Measurements from ENCODE around the gene NOD1.

Gene NOD1

GRCh38 chr7:30522159-30522558 is 43.6 kb upstream of the NOD1 start:
- no peak overlapping the region for H3K4me3 ChIP-seq (ENCODE audit: low read depth, low read length)
- no peak for TF ChIP-seq CTCF (IDR thresholded peaks at IDR 0.05; ENCODE audit: low read depth, low read length)
- no peaks in the 10 kb centered on the region for H3K27me3 ChIP-seq
- no peak for DNase-seq
- no peaks in the 10 kb centered on the region for H3K9me3 ChIP-seq
- no peaks in the 10 kb centered on the region for H3K36me3 ChIP-seq
- peaks cover 2% of the 10 kb centered on the region; the same call in 1 of the 2 replicates for H3K4me1 ChIP-seq

GRCh38 chr7:30521532-30521931 is 42.9 kb upstream of the NOD1 start:
- Histone ChIP-seq H3K9me3 (no peaks in the 10 kb centered on the region), H3K4me1 (peaks cover 2% of the 10 kb centered on the region; the same call in 1 of the 2 replicates), H3K36me3 (no peaks in the 10 kb centered on the region), H3K4me3 (ENCODE audit: low read depth, low read length) (no peak overlapping the region), H3K27me3 (no peaks in the 10 kb centered on the region)
- no peak for DNase-seq
- TF ChIP-seq CTCF (IDR thresholded peaks at IDR 0.05; ENCODE audit: low read depth, low read length): no peak

- Histone ChIP-seq H3K4me3 (ENCODE audit: low read depth, low read length) (no peak overlapping the region), H3K36me3 (no peaks in the 10 kb centered on the region), H3K27me3 (no peaks in the 10 kb centered on the region), H3K9me3 (no peaks in the 10 kb centered on the region), H3K4me1 (peaks cover 3% of the 10 kb centered on the region; the same call in 1 of the 2 replicates)
- TF ChIP-seq CTCF (IDR thresholded peaks at IDR 0.05; ENCODE audit: low read depth, low read length): no peak
- DNase-seq: no peak
These were observed 40.5 kb upstream of the NOD1 start for GRCh38 chr7:30519122-30519521.

GRCh38 chr7:30515761-30516160 is 37.2 kb upstream of the NOD1 start:
- Histone ChIP-seq H3K4me1 (peaks cover 14% of the 10 kb centered on the region), H3K4me3 (ENCODE audit: low read depth, low read length) (no peak overlapping the region), H3K36me3 (no peaks in the 10 kb centered on the region), H3K9me3 (no peaks in the 10 kb centered on the region), H3K27me3 (no peaks in the 10 kb centered on the region)
- TF ChIP-seq CTCF (IDR thresholded peaks at IDR 0.05; ENCODE audit: low read depth, low read length): no peak
- no peak for DNase-seq

GRCh38 chr7:30514776-30515175 is 36.2 kb upstream of the NOD1 start:
- no peak for TF ChIP-seq CTCF (IDR thresholded peaks at IDR 0.05; ENCODE audit: low read depth, low read length)
- no peak for DNase-seq

GRCh38 chr7:30514177-30514576 is 35.6 kb upstream of the NOD1 start:
- H3K27me3 ChIP-seq: no peaks in the 10 kb centered on the region
- no peak for DNase-seq
- no peaks in the 10 kb centered on the region for H3K36me3 ChIP-seq
- no peaks in the 10 kb centered on the region for H3K9me3 ChIP-seq
- no peak for TF ChIP-seq CTCF (IDR thresholded peaks at IDR 0.05; ENCODE audit: low read depth, low read length)
- no peak overlapping the region for H3K4me3 ChIP-seq (ENCODE audit: low read depth, low read length)
- peaks cover 22% of the 10 kb centered on the region for H3K4me1 ChIP-seq

More at GRCh38 chr7:30514776-30515175, 36.2 kb upstream of the NOD1 start:
- Histone ChIP-seq H3K36me3 (no peaks in the 10 kb centered on the region), H3K4me3 (ENCODE audit: low read depth, low read length) (no peak overlapping the region), H3K4me1 (peaks cover 18% of the 10 kb centered on the region), H3K27me3 (no peaks in the 10 kb centered on the region), H3K9me3 (no peaks in the 10 kb centered on the region)

Measured in BE2C (cell line).